Fibroblast of the aortic adventitia (primary cell): ENCODE measurements around the gene ITGAD. TPM values are rescaled to one million over a fixed set of nuclear protein-coding genes. Genes with fewer than 3 reads are reported as not detected.

ENCODE experiments used
- DNase-seq: peaks from one replicate; pipeline ENCODE4 v3.0.0-alpha.2; 2010; ENCODE audit warnings: low read depth
- H3K4me3 ChIP-seq: 2 replicates; pipeline ENCODE4 v1.5.1; 2011; ENCODE audit warnings: low read depth, mild to moderate bottlenecking, control low read depth, low read length, moderate library complexity
- CTCF ChIP-seq: IDR thresholded peaks from 2 replicates; pipeline ENCODE4 v1.5.1; 2011; ENCODE audit warnings: mild to moderate bottlenecking, low read length, control low read depth, inconsistent platforms; ENCODE audit not compliant: insufficient read depth
- total RNA-seq: library from RNA; depleted of rRNA; stranded (reverse); fragments of >200 nt; gene quantifications from 2 replicates; pipeline ENCODE4 v1.2.3, GENCODE V29; 2012; ENCODE audit warnings: low replicate concordance

ITGAD gene
- total RNA-seq, 1 donor: not detected

- no peak for DNase-seq
- no peak overlapping the region for H3K4me3 ChIP-seq
- no peak for TF ChIP-seq CTCF
These were observed 27.8 kb upstream of the ITGAD start for GRCh38 chr16:31365131-31365865.

GRCh38 chr16:31367853-31368252, 25.3 kb upstream of the ITGAD start:
- no peak overlapping the region for H3K4me3 ChIP-seq
- TF ChIP-seq CTCF: no peak
- DNase-seq: no peak

- no peak overlapping the region for H3K4me3 ChIP-seq
- DNase-seq: no peak
These were observed 22.1 kb upstream of the ITGAD start for GRCh38 chr16:31371008-31371407.

GRCh38 chr16:31371619-31372484, 21.3 kb upstream of the ITGAD start:
- TF ChIP-seq CTCF: no peak
- DNase-seq: no peak
- no peak overlapping the region for H3K4me3 ChIP-seq

More at GRCh38 chr16:31371008-31371407, 22.1 kb upstream of the ITGAD start:
- TF ChIP-seq CTCF: no peak

- no peak for DNase-seq
- no peak for TF ChIP-seq CTCF
- no peak overlapping the region for H3K4me3 ChIP-seq
These were observed 19.9 kb upstream of the ITGAD start for GRCh38 chr16:31373235-31373634.

- TF ChIP-seq CTCF: no peak
- no peak overlapping the region for H3K4me3 ChIP-seq
- no peak for DNase-seq
These were observed 17.9 kb upstream of the ITGAD start for GRCh38 chr16:31375231-31375630.
